Measurements from ENCODE around the gene SOCS3.

- TF ChIP-seq ZNF18 (tag by site-specific recombination; IDR thresholded peaks at IDR 0.05) = no peak
- TF ChIP-seq ZNF16 (tag by site-specific recombination; IDR thresholded peaks at IDR 0.05; ENCODE audit: low read depth) = no peak
These were observed 16.3 kb upstream of the SOCS3 start for GRCh38 chr17:78376161-78376560.
